ENCODE data around the gene GRK7. TPM values are rescaled to one million over a fixed set of nuclear protein-coding genes. Genes with fewer than 3 reads are reported as not detected.

Gene GRK7
- total RNA-seq = under 1 TPM in 1 of 2 donors, not detected in 1; 0.12 TPM

- no peak for DNase-seq (ENCODE audit: low spot score)
- no peaks in the 10 kb centered on the region for H3K27me3 ChIP-seq
- no peak for TF ChIP-seq CTCF (IDR thresholded peaks at IDR 0.05)
- H3K36me3 ChIP-seq = no peaks in the 10 kb centered on the region
- H3K4me1 ChIP-seq = no peaks in the 10 kb centered on the region
- no peaks in the 10 kb centered on the region for H3K9me3 ChIP-seq
- H3K4me3 ChIP-seq = no peak within 1 kb of the TSS
- no peak within 1 kb of the TSS for H3K27ac ChIP-seq
Observed at GRCh38 chr3:141763088-141763750, at the start of gene GRK7. Gene GRK7 (plus strand): TSS chr3:141763408. CDS start chr3:141778285, 14,877 bp downstream.

GRCh38 chr3:141714671-141715070, 48.5 kb upstream of the GRK7 start:
- Histone ChIP-seq H3K27me3 (no peaks in the 10 kb centered on the region), H3K27ac (no peak overlapping the region), H3K36me3 (no peaks in the 10 kb centered on the region), H3K4me3 (no peak overlapping the region), H3K9me3 (peaks cover 0 to 13% of the 10 kb centered on the region in 2 donors), H3K4me1 (no peaks in the 10 kb centered on the region)
- TF ChIP-seq CTCF (IDR thresholded peaks at IDR 0.05) = no peak
- no peak for DNase-seq (ENCODE audit: low spot score)

GRCh38 chr3:141722081-141722480, 41.1 kb upstream of the GRK7 start:
- TF ChIP-seq CTCF (IDR thresholded peaks at IDR 0.05) = no peak
- H3K36me3 ChIP-seq = no peaks in the 10 kb centered on the region
- no peak overlapping the region for H3K27ac ChIP-seq
- H3K4me1 ChIP-seq = no peaks in the 10 kb centered on the region
- no peak overlapping the region for H3K4me3 ChIP-seq
- H3K9me3 ChIP-seq = no peaks in the 10 kb centered on the region
- H3K27me3 ChIP-seq = no peaks in the 10 kb centered on the region
- DNase-seq (ENCODE audit: low spot score) = no peak

- Histone ChIP-seq H3K27ac (no peak overlapping the region), H3K36me3 (no peaks in the 10 kb centered on the region), H3K27me3 (no peaks in the 10 kb centered on the region), H3K9me3 (no peaks in the 10 kb centered on the region), H3K4me1 (no peaks in the 10 kb centered on the region), H3K4me3 (no peak overlapping the region)
- no peak for DNase-seq (ENCODE audit: low spot score)
- TF ChIP-seq CTCF (IDR thresholded peaks at IDR 0.05) = no peak
Observed at GRCh38 chr3:141722648-141723047, 40.6 kb upstream of the GRK7 start.

- no peak for TF ChIP-seq CTCF (IDR thresholded peaks at IDR 0.05)
- DNase-seq (ENCODE audit: low spot score) = no peak
- Histone ChIP-seq H3K36me3 (no peaks in the 10 kb centered on the region), H3K4me1 (no peaks in the 10 kb centered on the region), H3K4me3 (no peak overlapping the region), H3K27me3 (no peaks in the 10 kb centered on the region), H3K27ac (no peak overlapping the region), H3K9me3 (no peaks in the 10 kb centered on the region)
Observed at GRCh38 chr3:141723255-141723654, 40.0 kb upstream of the GRK7 start.

- H3K36me3 ChIP-seq = no peaks in the 10 kb centered on the region
- no peak for DNase-seq (ENCODE audit: low spot score)
- TF ChIP-seq CTCF (IDR thresholded peaks at IDR 0.05) = no peak
Observed at GRCh38 chr3:141724186-141724585, 39.0 kb upstream of the GRK7 start.

More at GRCh38 chr3:141724186-141724585, 39.0 kb upstream of the GRK7 start:
- H3K4me3 ChIP-seq = no peak overlapping the region
- H3K4me1 ChIP-seq = no peaks in the 10 kb centered on the region
- H3K9me3 ChIP-seq = no peaks in the 10 kb centered on the region
- H3K27me3 ChIP-seq = no peaks in the 10 kb centered on the region
- H3K27ac ChIP-seq = no peak overlapping the region
